Stimulated activated CD8-positive, alpha-beta memory T cell treated with anti-CD3 and anti-CD28 coated beads, Interleukin-4, amount 100 ng/mL, for 24 hours (primary cell): ENCODE data around the gene GPHA2.
A peak's percentile ranks its signal among the peaks of the same experiment; 100 is the strongest.

ENCODE experiments used
- DNase-seq: peaks from one replicate; pipeline ENCODE4 v3.0.0-alpha.2; 2020; ENCODE audit warnings: low read depth

Gene GPHA2

DNA sequence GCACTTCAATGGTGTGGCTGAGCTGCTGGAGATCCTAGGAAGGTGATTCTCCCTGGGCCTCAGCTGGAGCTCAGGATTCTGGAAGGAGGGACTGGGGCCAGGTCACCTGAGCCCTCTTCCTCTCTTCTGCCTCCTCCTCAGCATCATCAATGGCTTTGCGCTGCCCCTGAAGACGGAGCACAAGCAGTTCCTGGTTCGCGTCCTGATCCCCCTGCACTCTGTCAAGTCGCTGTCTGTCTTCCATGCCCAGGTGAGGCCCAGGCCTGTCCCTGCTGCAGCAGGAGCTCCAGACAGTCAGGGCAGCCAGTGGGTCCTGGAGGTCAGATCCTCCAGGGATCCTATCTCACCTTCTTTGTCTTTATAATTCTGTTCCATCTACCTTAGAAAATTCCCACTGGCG lies 5.4 kb downstream of the GPHA2 start:
- DNase-seq = no peak

DNA sequence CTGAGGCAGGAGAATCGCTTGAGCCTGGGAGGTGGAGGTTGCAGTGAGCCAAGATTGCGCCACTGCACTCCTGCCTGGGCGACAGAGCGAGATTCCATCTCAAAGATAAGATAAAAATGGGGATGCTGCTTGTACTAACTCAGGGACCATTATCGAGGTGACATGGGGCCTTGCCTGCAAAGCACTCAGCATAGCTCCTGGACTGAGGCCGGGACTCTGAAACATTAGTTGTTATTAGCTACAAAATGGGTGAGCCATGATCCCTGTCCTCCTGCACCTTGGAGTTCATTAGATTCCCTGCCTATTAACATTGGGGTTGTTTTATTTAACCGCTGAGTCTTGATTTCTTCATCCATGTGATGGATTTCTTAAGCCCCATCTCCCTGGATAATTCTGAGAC lies 6.1 kb downstream of the GPHA2 start:
- DNase-seq = no peak

DNA sequence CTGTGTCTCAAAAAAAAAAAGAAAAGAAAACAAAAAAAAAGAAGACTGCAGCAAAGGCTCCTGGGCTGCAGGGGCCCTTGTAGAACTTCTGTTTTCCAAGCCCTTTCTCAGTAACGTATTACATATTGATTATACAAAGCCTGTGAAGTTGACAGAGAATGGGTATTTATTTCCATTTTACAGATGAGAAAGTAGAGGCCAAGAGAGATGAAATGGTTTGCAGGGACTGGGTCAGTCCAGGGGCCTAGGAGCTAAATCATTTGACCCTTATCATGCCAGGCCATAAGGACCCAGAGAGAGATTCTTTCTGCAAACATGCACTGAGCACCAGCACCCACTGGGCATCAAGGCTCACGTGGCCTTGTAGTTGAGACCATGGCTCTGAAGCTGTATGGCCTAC lies 6.7 kb downstream of the GPHA2 start:
- no peak for DNase-seq

DNA sequence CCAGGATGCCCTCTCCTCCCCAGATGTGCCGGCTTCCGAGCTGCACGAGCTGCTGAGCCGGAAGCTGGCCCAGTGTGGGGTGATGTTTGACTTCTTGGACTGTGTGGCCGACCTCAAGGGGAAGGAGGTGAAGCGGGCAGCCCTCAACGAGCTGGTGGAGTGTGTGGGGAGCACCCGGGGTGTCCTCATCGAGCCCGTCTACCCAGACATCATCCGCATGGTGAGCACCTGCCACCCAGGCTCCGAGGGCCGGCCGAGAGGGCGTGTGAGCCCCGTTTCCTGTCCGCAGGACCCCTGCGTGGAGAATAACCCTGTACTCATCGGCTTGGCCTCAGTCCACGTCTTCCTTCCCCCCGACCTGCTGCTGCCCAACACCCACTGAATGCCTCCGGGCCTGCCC lies 9.0 kb downstream of the GPHA2 start:
- no peak for DNase-seq

DNA sequence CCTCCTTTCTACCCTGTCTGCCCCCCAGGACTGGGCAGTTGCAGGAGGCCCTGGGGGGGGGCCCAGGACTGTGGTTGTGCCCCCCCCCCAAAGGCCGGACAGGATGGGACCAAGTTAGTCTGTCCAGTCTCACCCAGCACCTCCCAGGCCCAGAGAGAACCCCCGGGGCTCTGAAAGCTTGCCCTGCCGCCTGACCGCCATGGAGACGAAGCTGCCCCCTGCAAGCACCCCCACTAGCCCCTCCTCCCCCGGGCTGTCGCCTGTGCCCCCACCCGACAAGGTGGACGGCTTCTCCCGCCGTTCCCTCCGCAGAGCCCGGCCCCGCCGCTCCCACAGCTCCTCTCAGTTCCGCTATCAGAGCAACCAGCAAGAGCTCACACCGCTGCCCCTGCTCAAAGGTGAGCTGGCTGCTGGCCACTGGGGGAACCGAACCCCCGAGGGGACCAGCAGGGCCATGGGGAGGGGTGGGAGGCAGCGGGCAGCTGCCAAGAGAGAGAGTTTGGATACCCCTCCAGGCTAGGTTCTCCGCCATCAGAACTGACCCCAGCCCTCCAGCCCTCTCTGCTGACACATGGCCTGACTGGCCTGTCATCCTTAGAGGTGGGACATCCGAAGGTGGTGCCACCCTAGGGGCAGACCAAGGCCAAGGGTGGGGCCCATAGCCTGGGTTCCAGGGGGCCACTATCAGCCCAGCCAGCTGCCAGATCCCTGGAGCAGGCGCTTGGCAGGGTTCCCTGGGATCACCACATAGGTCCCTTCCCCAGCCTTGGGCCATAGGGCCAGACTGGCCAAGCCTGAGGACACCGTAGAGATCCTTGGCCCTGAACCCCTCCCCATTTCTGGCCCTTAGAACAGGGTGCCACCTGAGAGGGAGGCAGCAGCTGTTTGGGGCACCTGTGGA lies 9.9 kb downstream of the GPHA2 start:
- no peak for DNase-seq

DNA sequence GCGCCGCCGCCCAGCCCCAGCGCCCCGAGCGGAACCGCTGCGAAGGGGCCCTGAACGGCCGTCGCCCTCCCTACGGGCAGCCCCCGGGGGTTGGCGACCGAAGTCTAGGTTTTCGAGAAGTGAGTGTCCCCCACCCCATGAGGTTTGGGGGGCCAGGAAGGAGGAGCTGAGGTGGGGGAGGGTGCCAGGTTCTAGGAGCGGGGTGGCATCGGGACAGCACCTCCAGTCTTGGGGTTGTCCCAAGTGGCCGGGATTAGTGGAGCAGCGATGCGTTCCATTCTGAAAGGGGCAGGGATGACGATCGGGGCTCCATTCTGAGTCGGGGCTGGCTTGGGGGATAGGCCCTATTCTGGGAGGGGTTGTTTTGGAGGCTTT lies 10.8 kb downstream of the GPHA2 start:
- no peak for DNase-seq

DNA sequence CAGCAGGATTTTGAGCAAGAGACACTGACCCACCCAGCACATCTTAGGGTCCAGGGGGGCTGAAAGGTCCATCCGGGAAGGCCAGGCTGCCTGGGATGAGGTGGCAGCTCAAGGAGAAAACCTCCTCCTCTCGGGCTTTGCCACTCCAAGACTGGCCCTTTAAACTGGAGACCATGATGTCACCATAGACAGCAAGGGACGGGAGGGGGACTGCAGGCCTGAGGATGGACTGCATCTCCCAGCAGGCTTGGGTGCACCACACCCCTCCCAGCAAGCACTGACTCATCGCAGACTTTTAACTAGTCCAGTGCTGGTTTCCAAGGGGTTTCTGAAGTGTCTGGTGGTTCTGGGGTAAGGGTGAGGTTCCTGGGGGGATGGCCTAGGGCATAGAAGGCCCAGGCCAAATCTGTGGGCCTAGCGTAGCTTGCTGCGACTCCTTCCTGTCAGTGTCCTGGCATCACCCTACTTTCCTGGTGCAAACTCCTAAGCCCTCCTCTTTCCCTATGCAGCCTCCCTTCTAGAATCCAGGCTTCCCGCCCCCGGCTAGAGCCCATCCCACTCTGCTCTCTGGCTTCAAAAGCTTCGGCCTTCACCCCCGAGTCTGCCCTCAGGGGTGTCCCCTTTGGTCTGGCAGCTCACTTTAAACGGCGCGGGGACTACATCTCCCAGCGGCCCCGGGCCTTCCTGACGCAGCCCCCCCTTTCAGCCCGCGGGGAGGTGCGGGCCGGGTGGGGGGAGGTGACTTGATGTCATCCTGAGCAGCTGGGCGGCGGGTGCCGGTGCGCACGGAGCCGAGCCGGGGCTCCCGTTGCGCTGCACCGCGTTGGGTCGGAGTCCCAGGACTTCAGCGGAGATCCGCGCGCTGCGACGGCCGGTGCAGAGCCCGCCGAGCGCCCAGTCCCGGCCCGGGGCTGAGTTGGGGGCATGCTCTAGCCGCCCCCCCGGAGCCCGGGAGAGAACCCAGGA lies 11.5 kb downstream of the GPHA2 start, which contains the start of gene PPP2R5B:
TSS of gene PPP2R5B (plus strand) at position 746 of the 966 bp plus-strand sequence. CDS start 1,046 bp downstream, outside the sequence.
- peak; percentile 86 for DNase-seq

DNA sequence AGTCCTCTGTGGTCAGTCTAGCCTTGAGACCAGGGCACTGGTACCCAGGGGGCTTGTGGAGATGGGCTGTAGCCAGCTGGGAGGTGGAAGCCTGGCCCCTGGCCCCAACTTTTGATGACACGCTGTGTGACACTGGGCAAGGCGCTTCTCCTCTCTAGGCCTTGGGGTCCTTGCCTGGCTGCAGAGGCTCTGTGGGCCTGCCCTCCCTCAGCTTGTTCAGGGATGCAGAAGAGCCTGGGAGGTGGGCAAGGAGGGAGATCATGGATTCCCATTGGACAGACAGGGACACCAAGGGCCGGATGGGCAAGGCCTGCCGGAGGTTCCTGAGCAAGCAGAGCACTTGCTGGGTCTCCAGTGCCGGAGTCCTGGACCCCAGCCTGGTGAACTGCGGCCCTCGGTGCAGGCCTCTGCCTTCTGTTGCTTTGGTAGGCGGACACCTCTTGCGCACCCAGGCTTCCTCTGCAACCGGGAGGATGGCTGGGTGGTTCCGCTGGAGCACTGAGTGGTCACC lies 12.5 kb downstream of the GPHA2 start:
- no peak for DNase-seq

DNA sequence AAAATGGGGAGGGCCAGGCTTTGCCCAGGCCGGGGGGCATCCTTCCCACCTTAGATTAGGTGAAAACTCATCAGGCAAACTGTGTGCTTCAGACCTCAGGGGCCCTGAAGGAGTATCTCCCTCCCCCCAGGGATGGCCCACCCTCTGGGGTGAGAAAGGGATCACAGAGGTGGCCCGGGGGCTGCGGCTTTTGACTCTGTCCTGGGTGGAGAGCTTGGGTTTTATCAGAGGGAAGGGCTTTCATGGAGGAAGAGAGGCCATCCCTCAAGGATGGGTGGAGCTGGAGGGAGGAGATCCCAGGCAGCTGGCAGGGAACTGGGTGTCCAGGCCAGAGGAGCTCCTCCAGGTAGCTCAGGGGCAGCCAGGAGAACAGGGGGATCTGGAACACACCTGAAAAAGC lies 14.3 kb downstream of the GPHA2 start:
- DNase-seq = no peak

DNA sequence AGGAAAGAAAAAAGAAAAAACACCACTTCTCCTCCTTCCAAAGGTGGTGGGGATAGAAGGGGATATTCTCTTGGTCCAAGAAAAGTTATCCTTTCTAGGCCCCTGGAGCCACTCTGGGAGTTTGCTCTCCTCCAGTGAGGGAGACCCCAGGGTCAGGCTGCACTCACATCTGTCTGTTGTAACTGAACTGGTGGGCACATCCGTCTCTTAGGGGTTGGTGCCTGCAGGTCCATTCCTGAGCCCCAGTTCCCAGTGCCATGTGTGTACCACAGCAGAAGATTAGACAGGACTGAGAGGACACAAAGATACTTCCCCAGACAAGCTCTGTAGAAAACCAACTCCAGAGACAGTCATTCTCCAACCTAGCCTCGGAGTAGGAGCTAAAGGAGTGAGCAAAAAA lies 15.6 kb downstream of the GPHA2 start:
- no peak for DNase-seq

DNA sequence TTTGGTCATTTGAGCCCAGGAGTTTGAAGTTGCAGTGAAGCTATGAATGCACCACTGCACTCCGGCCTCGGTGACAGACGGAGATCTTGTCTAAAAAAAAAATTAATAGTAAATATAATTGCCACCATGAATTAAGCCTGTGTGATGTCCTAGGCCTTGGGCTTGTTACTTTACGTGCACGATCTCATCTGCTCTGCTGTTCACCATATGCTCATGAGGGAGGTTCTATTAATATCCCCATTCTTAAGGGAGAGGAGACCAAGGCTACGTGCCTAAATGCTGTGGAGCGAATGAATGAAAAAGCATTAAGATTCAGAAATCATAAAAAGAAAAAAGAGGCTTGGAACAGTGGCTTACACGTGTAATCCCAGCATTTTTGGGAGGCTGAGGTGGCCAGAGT lies 16.1 kb downstream of the GPHA2 start:
- DNase-seq = no peak

DNA sequence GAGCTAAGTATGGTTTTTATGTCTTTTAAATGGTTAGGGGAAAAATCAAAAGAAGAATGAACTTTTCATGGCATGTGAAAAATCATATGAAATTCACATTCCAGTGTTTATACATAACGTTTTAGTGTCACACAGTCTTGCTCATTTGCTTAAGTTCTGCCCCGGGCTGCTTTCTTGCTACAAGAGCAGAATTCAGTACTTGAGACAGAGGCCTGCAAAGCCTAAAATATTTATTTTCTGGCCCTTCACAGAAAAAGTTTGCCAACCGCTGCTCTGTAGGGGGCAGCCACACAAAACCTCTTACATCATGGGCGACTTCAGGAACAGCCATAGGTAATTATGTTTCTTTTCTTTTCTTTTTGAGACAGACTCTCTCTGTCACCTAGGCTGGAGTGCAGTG lies 17.7 kb downstream of the GPHA2 start:
- DNase-seq = no peak

DNA sequence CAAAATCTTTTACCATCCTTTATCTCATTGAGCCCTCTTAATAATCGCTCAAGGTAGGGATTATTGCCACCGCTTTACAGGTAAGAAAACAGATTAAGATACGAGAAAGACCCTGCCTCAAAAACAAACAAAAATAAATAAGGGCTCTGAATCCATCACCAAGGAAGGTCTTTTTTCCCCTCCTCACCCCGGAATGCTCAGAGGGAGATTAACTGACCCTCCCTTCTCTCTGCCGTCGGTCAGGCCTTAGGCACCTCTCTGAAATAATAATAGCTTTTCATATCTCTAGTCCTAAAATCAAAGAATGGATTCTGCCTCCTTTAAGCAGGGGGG lies 18.1 kb downstream of the GPHA2 start:
- no peak for DNase-seq

DNA sequence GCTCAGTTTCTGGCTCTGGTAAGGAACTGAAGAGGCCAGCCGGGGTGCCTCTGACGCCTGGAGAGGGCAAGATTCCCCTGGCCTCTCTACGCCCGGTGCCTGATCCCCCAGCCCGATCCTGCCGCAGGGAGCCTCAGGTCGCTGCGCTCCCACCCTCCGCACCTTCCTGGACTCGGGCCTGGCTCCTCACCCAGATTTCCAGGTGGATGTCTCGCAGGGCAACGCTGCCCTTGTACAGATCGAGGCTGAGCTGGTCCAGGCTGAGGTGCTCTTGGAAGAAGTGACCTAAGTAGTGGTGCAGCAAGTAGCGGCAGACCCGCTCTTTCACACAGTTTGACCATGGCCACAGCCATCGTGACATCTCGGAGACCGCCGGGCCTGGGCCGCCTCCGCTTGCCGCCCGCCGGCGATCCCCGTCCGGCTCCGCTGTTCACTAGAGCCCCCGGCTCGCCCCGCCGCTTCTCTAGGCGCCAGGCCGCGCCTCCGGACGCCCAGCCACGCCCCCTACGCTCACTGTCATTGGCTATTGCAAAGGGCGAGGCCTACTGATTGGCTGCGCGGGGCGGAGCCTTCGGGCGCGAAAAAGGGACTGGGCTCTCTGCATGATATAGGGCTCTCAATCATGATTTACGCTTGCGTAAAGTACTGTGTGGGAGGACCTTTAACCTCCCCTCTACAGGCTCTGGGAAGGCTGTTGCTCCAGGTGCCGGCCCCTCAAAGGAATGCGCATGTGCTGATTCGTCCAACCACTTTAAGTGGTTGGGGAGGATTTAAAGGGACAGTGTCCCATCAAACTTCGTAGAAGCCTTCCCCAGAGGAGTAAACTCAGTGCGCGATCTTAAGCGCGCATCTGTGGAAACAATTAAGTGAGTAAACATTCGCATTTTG lies 18.7 kb downstream of the GPHA2 start, which contains the start of gene ATG2A:
TSS of gene ATG2A (minus strand) at position 435 of the 888 bp plus-strand sequence. CDS start at position 361, 74 bp downstream.
- peak; percentile 98 for DNase-seq

DNA sequence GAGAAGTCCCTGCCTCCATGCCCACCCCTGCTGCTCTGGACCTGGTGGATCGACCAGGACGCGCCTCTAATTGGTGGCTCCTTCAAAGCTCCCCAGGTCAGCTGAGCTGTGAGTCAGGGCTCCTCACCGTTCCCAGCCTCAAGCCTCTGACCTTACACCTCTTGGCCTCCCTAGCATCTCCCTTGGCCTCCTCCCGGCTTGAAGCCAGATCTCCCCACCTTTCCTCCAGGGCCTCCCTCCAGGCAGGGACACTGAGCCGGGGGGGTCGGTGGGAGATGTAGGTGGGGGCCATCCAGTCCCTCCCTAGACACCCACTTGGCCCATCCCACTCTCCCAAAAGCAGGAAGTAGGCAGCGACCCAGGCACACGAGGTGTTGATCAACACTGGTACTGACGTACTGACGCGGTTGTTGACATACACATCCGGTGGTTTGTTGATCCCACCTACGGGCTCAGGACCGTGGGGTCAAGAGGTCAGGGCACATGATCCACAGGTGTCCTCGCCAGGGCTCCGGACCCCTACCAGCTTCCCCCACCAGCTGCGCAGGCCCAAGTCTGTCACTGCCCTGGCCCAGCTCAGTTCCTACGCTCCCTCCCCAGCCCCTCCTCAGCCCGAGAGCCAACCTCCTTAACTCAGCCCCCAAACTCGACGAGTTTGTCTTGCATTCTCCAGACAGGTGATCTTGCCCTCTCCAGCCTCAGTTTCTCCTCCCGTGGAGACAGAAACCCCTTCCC lies 19.5 kb downstream of the GPHA2 start:
- DNase-seq = peak; percentile 19

DNA sequence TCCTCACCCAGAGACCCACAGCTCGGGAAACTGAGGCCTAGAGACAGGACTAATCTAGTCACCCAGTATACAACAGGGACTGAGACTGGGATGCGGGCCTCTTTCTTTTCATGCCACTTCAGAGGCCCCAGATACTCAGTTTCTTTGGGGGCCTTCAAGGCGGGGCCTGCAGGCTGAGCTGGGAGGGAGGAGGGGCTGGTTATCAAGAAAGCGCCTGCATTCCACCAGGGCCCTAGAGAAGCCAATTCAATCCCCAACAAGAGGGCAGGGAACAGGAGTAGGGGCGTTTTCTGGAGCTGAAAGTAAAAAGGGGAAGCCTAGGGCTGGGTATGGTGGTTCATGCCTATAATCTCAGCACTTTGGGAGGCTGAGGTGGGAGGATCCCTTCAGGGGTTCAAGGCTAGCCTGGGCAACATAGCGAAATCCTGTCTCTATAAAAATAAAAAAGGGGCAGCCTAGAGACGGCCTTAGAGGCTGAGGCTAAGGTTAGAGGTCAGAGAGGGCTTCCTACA lies 20.3 kb downstream of the GPHA2 start:
- DNase-seq = no peak

DNA sequence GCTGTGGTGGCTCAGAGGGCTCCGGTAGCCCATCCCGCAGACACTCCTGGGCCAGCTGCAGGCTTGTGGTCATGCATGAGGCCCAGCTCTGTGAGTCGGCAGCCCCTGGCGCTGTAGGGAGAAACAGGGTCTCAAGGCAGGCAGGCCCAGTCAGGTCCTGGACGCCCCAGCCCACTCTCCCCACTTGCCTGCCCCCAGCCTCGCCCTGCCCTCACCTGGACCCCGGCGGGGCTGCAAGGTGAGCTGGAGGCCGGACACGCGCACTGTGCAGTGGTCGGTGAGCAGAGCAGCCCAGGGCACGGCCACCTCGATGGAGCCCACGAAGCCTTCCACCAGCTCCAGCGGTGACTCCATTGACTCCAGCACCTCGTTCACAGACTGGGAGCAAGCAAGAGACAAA lies 21.6 kb downstream of the GPHA2 start:
- DNase-seq = no peak

DNA sequence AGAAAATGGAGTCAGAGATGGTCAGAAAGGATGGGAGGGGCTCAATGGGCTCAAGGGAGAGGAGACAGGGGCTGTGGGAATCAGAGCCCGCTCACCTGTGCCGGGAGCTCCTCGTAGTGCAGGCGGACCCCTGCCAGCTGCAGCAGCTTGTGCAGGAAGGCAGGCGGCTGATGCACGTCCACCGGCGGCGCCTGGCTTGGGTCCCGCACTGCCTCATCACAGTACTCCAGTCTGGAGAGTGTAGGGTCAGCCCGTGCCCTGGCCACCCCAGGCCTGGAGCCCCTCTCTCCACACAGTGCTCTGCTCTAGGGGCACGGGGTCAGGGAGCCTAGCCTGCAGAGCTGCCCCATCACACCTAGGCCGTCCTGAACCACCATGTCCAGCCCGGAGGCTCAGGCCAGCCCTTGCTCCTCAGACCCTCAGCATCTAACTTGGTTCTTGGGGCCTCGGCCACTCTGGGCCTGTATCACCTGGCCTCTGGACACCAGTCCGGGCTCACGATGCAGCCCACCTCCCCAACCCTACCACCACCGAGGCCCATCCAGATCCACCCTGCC lies 22.4 kb downstream of the GPHA2 start:
- DNase-seq = no peak

DNA sequence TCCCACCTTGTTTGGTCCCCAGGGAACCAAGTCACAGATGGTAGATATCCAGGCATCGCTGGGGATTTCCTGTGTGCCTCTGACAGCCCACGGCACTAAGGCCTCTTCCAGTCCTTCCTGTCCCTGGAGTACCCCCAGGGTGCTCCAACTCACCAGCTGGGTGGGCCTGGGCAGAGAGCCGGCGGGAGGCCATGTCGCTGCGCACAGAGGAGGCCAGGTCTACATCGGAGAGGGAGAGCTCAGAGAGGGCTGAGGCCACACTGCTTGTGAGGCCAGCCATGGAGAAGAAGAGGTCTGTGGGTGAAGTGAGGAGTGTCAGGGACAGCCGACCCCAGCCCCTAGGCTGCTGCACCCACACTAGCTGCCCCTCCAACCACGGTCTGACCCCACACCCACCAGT lies 24.0 kb downstream of the GPHA2 start:
- DNase-seq = no peak

DNA sequence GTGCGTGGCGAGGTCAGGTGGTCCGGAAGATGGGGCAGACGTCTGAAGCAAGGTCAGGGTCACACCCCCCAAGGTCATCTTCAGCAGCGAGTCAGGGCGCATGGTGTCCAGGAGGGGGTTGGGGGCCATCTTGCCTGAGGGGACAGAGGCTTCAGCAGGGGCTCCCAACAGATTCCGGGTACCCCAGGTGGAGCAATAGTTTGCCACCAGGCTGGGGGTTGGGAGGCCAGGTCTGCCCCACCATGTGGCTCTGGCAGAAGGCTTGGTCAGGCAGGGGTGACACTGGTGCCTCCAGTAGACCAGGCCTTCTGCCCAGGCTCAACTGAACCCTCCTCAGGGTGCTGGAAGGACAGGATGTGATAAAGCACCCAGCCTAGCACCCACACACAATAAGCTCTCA lies 24.6 kb downstream of the GPHA2 start:
- no peak for DNase-seq
